Measurements from ENCODE around the gene MTG2. TPM values are rescaled to one million over a fixed set of nuclear protein-coding genes. Genes with fewer than 3 reads are reported as not detected.

MTG2 gene
- total RNA-seq, 2 experiments from 2014 or later: 33.6 to 37.3 TPM

DNA sequence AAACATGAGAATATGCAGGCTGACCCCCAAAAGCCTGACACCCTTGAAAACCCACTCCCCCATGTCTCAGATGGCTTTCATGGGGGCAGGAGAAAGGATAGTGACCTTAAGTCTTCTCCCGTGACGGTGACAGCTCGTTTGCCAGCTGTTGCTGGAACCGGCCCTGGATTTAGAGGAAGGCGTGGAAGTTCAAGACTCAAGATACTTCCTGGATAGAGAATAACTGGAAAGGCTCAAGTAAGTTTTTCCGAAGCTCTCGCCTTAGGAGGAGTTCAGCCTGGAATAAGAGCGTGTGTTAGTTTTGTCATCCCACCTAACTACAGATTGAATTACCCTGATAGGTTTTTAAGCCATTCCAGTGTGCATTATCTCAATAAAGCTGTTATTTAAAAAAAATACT, 11.6 kb upstream of the MTG2 start:
- CTCF ChIA-PET: interaction anchor here (1.1 kb wide), 1 partner anchor 136 kb away, joined by 4 read pairs; no protein-coding TSS in a partner anchor
- peaks cover 10% of the 10 kb centered on the region for H3K36me3 Mint-ChIP-seq (ENCODE audit: low read depth)
- no peak overlapping the region for H3K27ac Mint-ChIP-seq
- POLR2A ChIA-PET: no interaction called here
- H3K4me1 Mint-ChIP-seq: no peaks in the 10 kb centered on the region
- H3K27me3 Mint-ChIP-seq: no peaks in the 10 kb centered on the region
- DNase-seq: no peak
- H3K4me3 Mint-ChIP-seq: no peak overlapping the region
- H3K9me3 Mint-ChIP-seq: no peaks in the 10 kb centered on the region

GRCh38 chr20:62172666-62173065, 10.2 kb upstream of the MTG2 start:
- POLR2A ChIA-PET: no interaction called here
- CTCF ChIA-PET: interaction anchor here (0.6 to 0.9 kb wide), 3 partner anchors 16 to 456 kb away, joined by 3 read pairs; no protein-coding TSS in a partner anchor
- DNase-seq: no peak
- H3K9me3 Mint-ChIP-seq: no peaks in the 10 kb centered on the region
- peaks cover 10% of the 10 kb centered on the region for H3K36me3 Mint-ChIP-seq (ENCODE audit: low read depth)
- H3K4me3 Mint-ChIP-seq: no peak overlapping the region
- no peaks in the 10 kb centered on the region for H3K27me3 Mint-ChIP-seq
- H3K4me1 Mint-ChIP-seq: no peaks in the 10 kb centered on the region
- H3K27ac Mint-ChIP-seq: no peak overlapping the region

GRCh38 chr20:62174021-62174804, 8.6 kb upstream of the MTG2 start:
- no peaks in the 10 kb centered on the region for H3K4me1 Mint-ChIP-seq
- no peak overlapping the region for H3K27ac Mint-ChIP-seq
- no peaks in the 10 kb centered on the region for H3K27me3 Mint-ChIP-seq
- H3K9me3 Mint-ChIP-seq: no peaks in the 10 kb centered on the region
- ChIA-PET CTCF (interaction anchor here (1.4 kb wide), 1 partner anchor 9 kb away, joined by 5 read pairs; no protein-coding TSS in a partner anchor), POLR2A (no interaction called here)
- H3K36me3 Mint-ChIP-seq (ENCODE audit: low read depth): peaks cover 13% of the 10 kb centered on the region
- DNase-seq: no peak
- no peak overlapping the region for H3K4me3 Mint-ChIP-seq

GRCh38 chr20:62174870-62175624, 7.8 kb upstream of the MTG2 start:
- Mint-ChIP-seq H3K36me3 (ENCODE audit: low read depth) (peaks cover 13% of the 10 kb centered on the region), H3K9me3 (no peaks in the 10 kb centered on the region), H3K4me3 (no peak overlapping the region), H3K27me3 (no peaks in the 10 kb centered on the region), H3K27ac (peak overlapping the region; percentile 68), H3K4me1 (no peaks in the 10 kb centered on the region)
- ChIA-PET POLR2A (no interaction called here), CTCF (interaction anchor here (1.4 kb wide), 1 partner anchor 10 kb away, joined by 5 read pairs; no protein-coding TSS in a partner anchor)
- no peak for DNase-seq

DNA sequence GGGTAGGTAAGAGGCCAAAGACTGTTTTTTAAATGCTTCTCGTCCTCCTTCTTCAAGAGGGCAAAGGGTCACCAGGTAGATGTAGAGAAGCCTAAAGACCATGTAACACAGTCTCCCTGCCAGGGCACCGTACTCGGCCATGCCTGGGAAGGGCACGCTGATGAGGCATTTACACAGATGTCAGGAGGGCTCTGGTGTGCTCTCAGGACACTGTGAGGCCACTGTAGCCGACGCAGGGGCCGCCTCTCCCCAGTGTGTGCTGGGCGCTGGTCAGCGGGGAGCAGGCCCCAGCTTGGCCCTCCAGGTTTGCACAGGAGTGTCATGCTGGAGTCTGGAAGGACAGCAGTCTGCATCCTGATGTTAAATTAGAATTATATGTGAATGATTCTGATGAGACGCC, 7.1 kb upstream of the MTG2 start:
- POLR2A ChIA-PET: no interaction called here
- Mint-ChIP-seq H3K4me1 (no peaks in the 10 kb centered on the region), H3K4me3 (no peak overlapping the region), H3K27me3 (no peaks in the 10 kb centered on the region), H3K36me3 (ENCODE audit: low read depth) (peaks cover 13% of the 10 kb centered on the region), H3K27ac (no peak overlapping the region), H3K9me3 (no peaks in the 10 kb centered on the region)
- no peak for DNase-seq
- CTCF ChIA-PET: no interaction called here

DNA sequence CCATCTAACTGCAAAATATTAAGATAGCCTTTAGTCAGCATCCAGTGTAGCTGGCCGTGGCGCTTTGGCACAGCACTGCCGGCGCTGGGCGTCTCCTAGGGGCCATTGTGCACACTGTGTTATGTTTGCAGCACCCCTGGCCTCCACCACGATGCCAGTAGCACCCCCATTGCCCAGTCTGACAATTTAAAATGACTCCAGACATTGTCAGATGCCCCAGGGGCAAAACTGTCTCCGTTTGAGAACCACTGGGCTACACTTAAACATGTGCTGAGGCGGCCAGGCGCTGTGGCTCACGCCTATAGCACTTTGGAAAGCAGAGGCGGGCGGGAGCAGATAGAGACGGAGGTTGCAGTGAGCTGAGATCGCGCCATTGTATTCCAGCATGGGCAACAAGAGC, 6.0 kb upstream of the MTG2 start:
- Mint-ChIP-seq H3K4me1 (peaks cover 3% of the 10 kb centered on the region), H3K9me3 (no peaks in the 10 kb centered on the region), H3K4me3 (no peak overlapping the region), H3K36me3 (ENCODE audit: low read depth) (peaks cover 13% of the 10 kb centered on the region), H3K27me3 (no peaks in the 10 kb centered on the region), H3K27ac (no peak overlapping the region)
- DNase-seq: no peak
- ChIA-PET CTCF (interaction anchor here (0.6 to 1.4 kb wide), 2 partner anchors 10 to 18 kb away, joined by 3 to 8 read pairs; no protein-coding TSS in a partner anchor), POLR2A (no interaction called here)

DNA sequence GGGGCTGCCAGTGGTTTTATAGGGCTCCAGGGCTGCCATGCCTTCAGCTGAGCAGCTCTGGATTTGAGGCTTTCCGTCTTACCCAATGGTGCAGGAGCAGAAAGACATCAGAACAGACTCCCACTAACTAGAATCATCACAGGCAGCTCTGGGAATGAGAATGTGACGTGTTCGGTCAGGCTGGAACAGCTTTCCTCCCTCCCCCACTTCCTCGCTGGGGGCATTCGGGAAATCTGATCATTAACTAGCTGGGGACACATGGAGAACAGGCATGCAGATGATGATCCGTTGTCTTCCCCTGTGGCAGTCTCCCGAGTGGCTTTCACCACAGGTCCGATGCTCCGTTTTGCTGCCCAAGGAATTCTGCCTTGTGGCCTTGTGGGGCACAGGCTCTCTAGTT, 5.5 kb upstream of the MTG2 start:
- POLR2A ChIA-PET: no interaction called here
- no peaks in the 10 kb centered on the region for H3K27me3 Mint-ChIP-seq
- peaks cover 8% of the 10 kb centered on the region for H3K4me1 Mint-ChIP-seq
- H3K9me3 Mint-ChIP-seq: no peaks in the 10 kb centered on the region
- no peak overlapping the region for H3K27ac Mint-ChIP-seq
- CTCF ChIA-PET: interaction anchor here (0.6 to 1.4 kb wide), 2 partner anchors 10 to 17 kb away, joined by 3 to 8 read pairs; no protein-coding TSS in a partner anchor
- no peak overlapping the region for H3K4me3 Mint-ChIP-seq
- no peak for DNase-seq
- peaks cover 13% of the 10 kb centered on the region for H3K36me3 Mint-ChIP-seq (ENCODE audit: low read depth)

GRCh38 chr20:62178316-62179161, 4.3 kb upstream of the MTG2 start:
- ChIA-PET POLR2A (no interaction called here), CTCF (no interaction called here)
- Mint-ChIP-seq H3K27ac (no peak overlapping the region), H3K4me1 (peaks cover 10% of the 10 kb centered on the region), H3K36me3 (ENCODE audit: low read depth) (peaks cover 13% of the 10 kb centered on the region), H3K4me3 (no peak overlapping the region), H3K9me3 (no peaks in the 10 kb centered on the region), H3K27me3 (no peaks in the 10 kb centered on the region)
- DNase-seq: no peak

- Mint-ChIP-seq H3K36me3 (ENCODE audit: low read depth) (peaks cover 11% of the 10 kb centered on the region), H3K4me3 (no peak overlapping the region), H3K27ac (no peak overlapping the region), H3K9me3 (no peaks in the 10 kb centered on the region), H3K4me1 (peaks cover 15% of the 10 kb centered on the region), H3K27me3 (no peaks in the 10 kb centered on the region)
- ChIA-PET POLR2A (no interaction called here), CTCF (no interaction called here)
- DNase-seq: no peak
These were observed 3.7 kb upstream of the MTG2 start for GRCh38 chr20:62179162-62179504.

GRCh38 chr20:62181808-62182207, 1.0 kb upstream of the MTG2 start:
- Mint-ChIP-seq H3K36me3 (ENCODE audit: low read depth) (peaks cover 4% of the 10 kb centered on the region), H3K27ac (peak overlapping the region; percentile 96), H3K4me3 (peak overlapping the region; percentile 90), H3K9me3 (no peaks in the 10 kb centered on the region), H3K27me3 (no peaks in the 10 kb centered on the region), H3K4me1 (peaks cover 32% of the 10 kb centered on the region)
- no peak for DNase-seq
- CTCF ChIA-PET: no interaction called here
- POLR2A ChIA-PET: no interaction called here

- Mint-ChIP-seq H3K27me3 (no peaks in the 10 kb centered on the region), H3K9me3 (no peaks in the 10 kb centered on the region), H3K36me3 (ENCODE audit: low read depth) (peaks cover 4% of the 10 kb centered on the region), H3K27ac (peak overlapping the region; percentile 90), H3K4me1 (peaks cover 38% of the 10 kb centered on the region), H3K4me3 (peak overlapping the region; percentile 90)
- no peak for DNase-seq
- ChIA-PET CTCF (no interaction called here), POLR2A (no interaction called here)
These were observed 756 bp downstream of the MTG2 start for GRCh38 chr20:62183426-62184142.

- DNase-seq: no peak
- peaks cover 1% of the 10 kb centered on the region for H3K36me3 Mint-ChIP-seq (ENCODE audit: low read depth)
- peaks cover 38% of the 10 kb centered on the region for H3K4me1 Mint-ChIP-seq
- no peaks in the 10 kb centered on the region for H3K27me3 Mint-ChIP-seq
- no peak overlapping the region for H3K4me3 Mint-ChIP-seq
- no peaks in the 10 kb centered on the region for H3K9me3 Mint-ChIP-seq
- H3K27ac Mint-ChIP-seq: no peak overlapping the region
- CTCF ChIA-PET: no interaction called here
- POLR2A ChIA-PET: no interaction called here
These were observed 3.2 kb downstream of the MTG2 start for GRCh38 chr20:62186096-62186426.

Data from activated CD4-positive, alpha-beta T cell treated with anti-CD3 and anti-CD28 coated beads, Interleukin-2, amount 10 ng/mL, durations not matched to agents 7 days and 5 days (primary cell).